Measurements from ENCODE around the gene TUBGCP3.
"Not testable (repeated sequence)": the region's sequence is repeated elsewhere in the genome, so short reads cannot be mapped to it uniquely, and the experiment has no call there.

Gene TUBGCP3

GRCh38 chr13:112530861-112531260 lies 57.1 kb downstream of the TUBGCP3 start:
- DNase-seq (ENCODE audit: low read depth in 2 of 2), result no peak

- DNase-seq (ENCODE audit: low read depth in 2 of 2), result no peak
These were observed 58.7 kb downstream of the TUBGCP3 start for GRCh38 chr13:112529216-112529615.

GRCh38 chr13:112526146-112526853 lies 61.7 kb downstream of the TUBGCP3 start:
- no peak for DNase-seq (ENCODE audit: low read depth in 2 of 2)

DNA sequence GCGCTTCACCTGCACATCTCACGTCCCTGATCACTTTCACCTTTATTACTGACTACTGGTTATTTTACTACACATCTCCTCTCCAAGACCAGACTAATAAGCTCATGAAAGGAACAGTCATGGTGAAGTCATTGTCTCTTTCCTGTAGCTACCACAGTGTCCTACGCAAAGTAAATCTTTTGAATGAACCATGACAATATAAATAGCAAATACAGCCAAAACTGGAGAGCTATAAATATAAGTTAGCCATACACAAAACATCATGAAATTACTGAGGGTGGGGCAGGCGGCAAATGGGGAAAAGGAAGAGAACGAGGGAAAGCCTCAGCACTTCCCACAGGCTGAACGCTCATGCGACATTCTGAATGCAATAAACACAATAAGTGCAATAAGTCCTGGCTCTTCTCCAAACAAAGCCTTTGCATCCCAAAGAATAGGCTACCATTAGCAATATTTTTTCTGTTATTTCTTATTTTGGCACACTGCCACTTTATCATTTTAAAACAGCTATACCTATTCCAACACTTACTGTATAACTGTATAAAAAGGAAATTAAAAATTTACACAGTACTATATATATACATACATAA lies 62.5 kb downstream of the TUBGCP3 start:
- DNase-seq (ENCODE audit: low read depth in 2 of 2), result no peak

DNA sequence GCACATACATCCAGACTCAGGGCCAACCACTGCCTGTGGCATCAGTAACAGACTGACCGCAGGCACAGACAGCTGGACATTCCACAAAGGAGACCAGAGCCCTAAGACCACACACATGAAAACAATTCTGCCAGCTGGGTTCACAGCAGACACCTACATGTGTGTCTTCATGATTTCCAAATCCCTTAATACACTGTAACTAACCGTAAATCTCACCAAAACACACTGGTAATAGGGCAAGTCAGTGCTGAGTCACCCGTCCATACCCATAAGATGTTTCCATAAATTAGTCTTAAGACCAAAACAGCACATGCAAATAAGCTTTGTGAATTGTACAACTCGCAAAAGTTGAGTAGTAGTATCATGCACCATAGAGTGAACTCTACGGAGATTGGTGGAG lies 65.4 kb downstream of the TUBGCP3 start:
- no peak for DNase-seq (ENCODE audit: low read depth in 2 of 2)

DNA sequence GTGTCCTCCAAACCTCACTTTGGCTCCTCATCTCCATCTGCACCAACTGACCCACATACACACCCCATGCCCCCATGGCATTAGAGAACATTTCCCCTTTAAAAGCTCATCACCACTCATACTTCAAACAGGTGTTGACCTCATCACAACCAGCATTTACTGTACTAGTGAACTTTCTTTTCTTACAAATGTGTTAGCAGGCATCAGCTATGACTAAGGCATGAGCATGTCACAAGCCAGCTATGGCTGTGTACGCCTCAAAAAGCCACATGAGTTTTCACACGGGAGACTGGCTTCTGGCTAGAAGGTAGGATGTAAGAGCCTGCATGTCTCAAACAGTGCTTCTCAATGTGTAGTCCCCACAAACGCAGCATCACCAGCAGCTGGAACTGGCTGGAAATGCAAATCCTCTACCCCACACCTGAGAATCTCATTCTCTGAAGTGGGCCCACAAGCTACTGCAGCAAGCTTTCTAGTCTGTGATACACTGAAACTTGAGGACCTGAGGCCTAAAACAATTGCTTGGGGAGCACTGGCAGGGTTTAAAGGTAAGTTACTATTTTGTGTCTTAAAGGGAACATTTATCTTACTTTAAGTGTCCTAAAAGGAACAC lies 66.8 kb downstream of the TUBGCP3 start:
- DNase-seq (ENCODE audit: low read depth in 2 of 2), result no peak

- no peak for DNase-seq (ENCODE audit: low read depth in 2 of 2)
These were observed 68.4 kb downstream of the TUBGCP3 start for GRCh38 chr13:112519517-112520060.

DNA sequence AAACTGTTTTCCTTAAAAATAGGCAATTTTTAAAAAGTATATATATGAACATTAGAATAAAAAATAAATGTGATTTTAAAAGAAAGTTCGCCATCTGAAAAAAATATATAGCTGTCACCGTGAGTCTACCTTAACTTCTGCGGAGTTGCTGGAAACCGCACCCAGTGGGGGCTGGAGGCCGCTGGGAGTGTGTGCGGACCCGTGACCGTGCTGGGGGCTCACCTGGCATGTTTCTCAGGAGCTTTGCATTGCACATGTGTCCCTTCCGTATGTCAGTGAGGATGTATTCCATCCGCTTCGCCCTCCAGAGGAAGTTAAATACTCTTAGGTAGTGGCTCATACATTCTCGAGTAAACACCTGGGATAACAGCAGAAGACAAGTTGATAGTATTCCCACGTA lies 71.7 kb downstream of the TUBGCP3 start:
- no peak for DNase-seq (ENCODE audit: low read depth in 2 of 2)

GRCh38 chr13:112513761-112514160 lies 74.2 kb downstream of the TUBGCP3 start:
- no peak for DNase-seq (ENCODE audit: low read depth in 2 of 2)

- no peak for DNase-seq (ENCODE audit: low read depth in 2 of 2)
These were observed 76.8 kb downstream of the TUBGCP3 start for GRCh38 chr13:112510987-112511685.

DNA sequence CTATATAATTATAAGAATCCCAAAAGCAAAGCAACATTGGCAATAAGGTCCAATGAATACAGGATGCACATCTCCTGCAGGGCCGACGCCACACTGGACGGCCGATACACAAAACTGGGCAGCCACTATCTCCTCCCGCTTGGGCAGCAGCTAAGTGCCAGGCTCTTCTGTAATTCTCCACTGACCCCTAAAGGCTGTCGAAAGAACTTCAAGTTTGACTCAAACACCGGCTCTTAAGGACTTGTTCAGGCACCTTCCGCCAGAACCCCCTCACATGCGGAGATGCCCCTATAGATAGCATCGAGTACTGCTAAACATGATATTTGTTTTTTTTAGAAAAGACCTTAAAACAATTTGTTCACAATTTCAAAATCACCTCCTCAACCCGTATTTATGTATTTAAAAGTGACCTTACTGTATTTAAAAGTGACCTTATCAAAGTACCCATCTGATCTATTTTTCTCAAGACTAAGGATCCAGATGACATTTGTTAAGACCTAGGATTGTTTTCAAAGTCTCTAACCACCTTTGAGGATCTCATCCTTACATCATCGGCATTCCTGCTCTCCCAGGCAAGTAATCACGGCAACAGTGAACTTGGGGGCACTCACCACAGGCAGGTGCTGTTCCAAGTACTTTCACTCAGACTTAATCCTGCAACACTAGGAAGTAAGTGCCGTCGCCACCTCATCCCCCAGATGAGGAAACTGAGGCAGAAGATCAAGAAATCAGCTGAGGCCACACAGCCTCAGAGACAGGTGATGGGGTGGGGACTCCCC lies 77.8 kb downstream of the TUBGCP3 start:
- DNase-seq (ENCODE audit: low read depth in 2 of 2), result no peak

DNA sequence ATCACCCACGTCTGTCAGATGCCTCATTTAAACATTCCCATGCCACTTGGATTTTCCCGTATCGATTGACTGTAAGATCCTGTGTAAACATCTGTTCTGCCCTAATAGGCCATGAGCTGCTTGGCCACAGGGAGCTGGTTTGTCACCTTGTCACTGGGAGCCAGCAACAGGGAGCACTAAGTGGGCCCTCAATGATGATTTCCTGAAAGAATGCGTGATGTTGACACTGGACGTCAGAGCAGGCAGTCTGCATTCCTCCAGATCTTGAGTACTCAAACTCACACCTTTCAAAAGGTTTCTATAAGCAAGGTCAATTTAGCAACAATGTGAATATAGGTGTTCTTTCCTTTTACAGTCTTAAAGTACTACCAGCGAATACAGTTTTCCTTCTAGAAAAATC lies 78.8 kb downstream of the TUBGCP3 start:
- no peak for DNase-seq (ENCODE audit: low read depth in 2 of 2)

- no peak for DNase-seq (ENCODE audit: low read depth in 2 of 2)
These were observed 81.9 kb downstream of the TUBGCP3 start for GRCh38 chr13:112506046-112506445.

DNA sequence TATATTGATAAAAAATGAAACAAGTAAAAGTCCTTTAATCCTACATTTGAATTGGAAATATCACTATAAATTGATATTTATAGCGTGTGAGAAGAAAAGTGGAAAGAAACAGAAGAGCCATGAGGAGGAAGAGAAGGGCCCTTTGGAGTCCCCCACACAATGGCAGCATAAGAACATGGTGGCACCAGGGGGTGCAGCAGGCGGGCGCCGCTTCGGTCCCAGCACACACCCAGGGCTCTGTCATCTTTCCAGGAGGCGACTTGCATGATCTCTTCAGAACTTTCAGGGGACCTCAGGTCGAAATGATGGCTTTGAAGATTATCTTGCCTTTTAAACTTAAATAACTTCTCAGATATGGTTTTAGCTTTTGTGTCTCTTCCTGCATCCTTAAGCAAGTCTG lies 91.8 kb downstream of the TUBGCP3 start:
- no peak for DNase-seq (ENCODE audit: low read depth in 2 of 2)

DNA sequence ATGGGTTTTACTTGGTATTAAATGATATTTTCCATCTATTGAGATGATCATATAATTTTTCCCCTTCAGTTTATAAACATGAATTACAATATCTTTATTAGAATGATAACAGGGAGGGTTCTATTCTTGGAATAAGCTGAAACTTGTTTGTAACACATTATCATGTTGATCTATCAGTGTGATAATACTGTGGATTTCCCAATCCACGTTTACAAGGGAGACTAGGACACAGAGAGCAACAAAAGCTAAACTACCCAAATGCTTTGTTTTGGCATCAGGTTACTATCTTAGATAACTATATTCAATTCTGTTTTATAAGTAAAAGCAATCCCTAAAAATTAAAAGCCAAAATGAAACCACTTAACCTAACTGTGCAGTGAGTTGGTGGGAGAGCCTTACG lies 92.5 kb downstream of the TUBGCP3 start:
- DNase-seq (ENCODE audit: low read depth in 2 of 2), result no peak

- DNase-seq (ENCODE audit: low read depth in 2 of 2), result no peak
These were observed 98.8 kb downstream of the TUBGCP3 start for GRCh38 chr13:112489199-112489598.

- not testable (repeated sequence) for DNase-seq (ENCODE audit: low read depth in 2 of 2)
These were observed 99.5 kb downstream of the TUBGCP3 start for GRCh38 chr13:112488343-112489050.

GRCh38 chr13:112487127-112487517 lies 100.8 kb downstream of the TUBGCP3 start:
- DNase-seq (ENCODE audit: low read depth in 2 of 2), result no peak

DNA sequence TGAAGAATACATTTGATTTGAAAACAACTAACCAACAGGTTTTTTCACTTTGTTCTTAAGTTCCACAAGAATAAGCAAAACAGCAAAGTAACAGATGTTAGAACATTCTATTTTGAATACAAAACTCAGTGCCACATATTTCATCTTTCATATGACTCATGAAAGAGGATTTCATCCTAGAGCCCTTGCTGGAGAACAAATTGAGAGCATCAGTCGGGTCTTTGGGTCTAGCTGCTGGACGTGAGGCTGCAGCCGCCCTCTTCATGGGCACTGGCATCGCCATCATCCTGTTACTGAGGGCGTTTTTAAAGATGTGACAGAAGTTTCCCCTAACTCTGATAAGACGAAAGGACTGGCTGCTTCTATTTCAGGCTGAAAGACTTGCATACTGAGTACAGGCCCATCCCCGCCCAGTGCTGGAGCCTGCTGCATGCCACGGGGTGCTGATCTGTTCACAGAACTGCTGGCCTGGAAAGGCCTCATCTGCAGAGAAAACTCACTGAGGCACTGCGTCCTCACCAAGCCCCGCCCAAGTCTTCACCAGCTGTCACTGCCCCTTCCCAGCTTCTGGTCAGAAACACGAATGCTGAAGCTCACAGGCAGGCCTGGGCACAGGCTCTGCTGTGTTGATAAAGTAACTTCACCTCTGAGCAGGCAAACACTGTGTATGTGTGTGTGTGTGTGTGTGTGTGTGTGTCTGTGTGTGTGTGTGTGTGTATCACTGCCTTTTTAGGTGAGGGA lies 101.4 kb downstream of the TUBGCP3 start:
- DNase-seq (ENCODE audit: low read depth in 2 of 2), result no peak

- not testable (repeated sequence) for DNase-seq (ENCODE audit: low read depth in 2 of 2)
These were observed 102.1 kb downstream of the TUBGCP3 start for GRCh38 chr13:112485814-112486213.
